Liver (tissue), 9 donors: ENCODE results near the gene CPNE8. TPM values are rescaled to one million over a fixed set of nuclear protein-coding genes. Genes with fewer than 3 reads are reported as not detected.

Experiments used
- DNase-seq: peaks from one replicate; pipeline ENCODE4 v3.0.0-alpha.2; 2017; ENCODE audit warnings: low spot score
- H3K27ac ChIP-seq, 2 donors: one replicate each; pipeline ENCODE4 v1.7.0; 2013; ENCODE audit warnings: inconsistent platforms in 2 of 2, low read length in 2 of 2, control low read depth in 1 of 2, low read depth in 1 of 2, mild to moderate bottlenecking in 1 of 2
- H3K27me3 ChIP-seq, 4 donors: one replicate each; pipeline versions ENCODE4 v1.6.1 to v1.7.0; 2013; ENCODE audit warnings: low read length in 3 of 4, inconsistent platforms in 1 of 4, mild to moderate bottlenecking in 1 of 4, moderate library complexity in 1 of 4; ENCODE audit not compliant: control insufficient read depth in 4 of 4, insufficient read depth in 4 of 4
- H3K36me3 ChIP-seq, 4 donors: one replicate each; pipeline versions ENCODE4 v1.6.1 to v1.7.0; 2013; ENCODE audit warnings: low read length in 3 of 4, mild to moderate bottlenecking in 3 of 4, low read depth in 1 of 4, moderate library complexity in 1 of 4; ENCODE audit not compliant: control insufficient read depth in 4 of 4, insufficient read depth in 3 of 4
- H3K4me1 ChIP-seq, 4 donors: one replicate each; pipeline versions ENCODE4 v1.6.1 to v1.7.0; 2013; ENCODE audit warnings: low read length in 3 of 4, mild to moderate bottlenecking in 3 of 4, moderate library complexity in 1 of 4; ENCODE audit not compliant: control insufficient read depth in 4 of 4, insufficient read depth in 4 of 4
- H3K4me3 ChIP-seq, 3 donors: one replicate each; pipeline versions ENCODE4 v1.6.1 to v1.7.0; 2013; ENCODE audit warnings: low read length in 3 of 3, control low read depth in 1 of 3, low read depth in 1 of 3, mild to moderate bottlenecking in 1 of 3
- H3K9ac ChIP-seq, 2 donors: one replicate each; pipeline ENCODE4 v1.7.0; 2013; ENCODE audit warnings: low read length in 2 of 2, mild to moderate bottlenecking in 2 of 2, moderate library complexity in 2 of 2, control low read depth in 1 of 2, low read depth in 1 of 2
- H3K9me3 ChIP-seq, 4 donors: one replicate each; pipeline versions ENCODE4 v1.6.1 to v1.7.0; 2013; ENCODE audit warnings: low read length in 3 of 4; ENCODE audit not compliant: control insufficient read depth in 4 of 4
- CTCF ChIP-seq: fragments of 150-350 bp; IDR thresholded peaks from 2 replicates; pipeline ENCODE4 v1.5.1; 2017; ENCODE audit warnings: improper control_type of control experiment, low read depth, low read length; ENCODE audit not compliant: missing input control
- EGR1 ChIP-seq, 2 donors: IDR thresholded peaks; 2 replicates each; pipeline ENCODE4 v1.6.1; 2016 to 2018; ENCODE audit warnings: antibody characterized with exemption in 2 of 2, low read depth in 2 of 2
- FOXA1 ChIP-seq: IDR thresholded peaks from 2 replicates; pipeline ENCODE4 v1.6.1; 2016; ENCODE audit warnings: antibody characterized with exemption
- FOXA2 ChIP-seq: IDR thresholded peaks from 2 replicates; pipeline ENCODE4 v1.6.1; 2016; ENCODE audit warnings: antibody characterized with exemption
- GABPA ChIP-seq, 2 donors: IDR thresholded peaks in 1 of 2; conservative IDR thresholded peaks in 1 of 2; 2 replicates each; pipeline ENCODE4 v1.6.1; 2016; ENCODE audit warnings: antibody characterized with exemption in 2 of 2, mild to moderate bottlenecking in 1 of 2, moderate library complexity in 1 of 2
- HNF4A ChIP-seq, 2 donors: conservative IDR thresholded peaks; 2 replicates each; pipeline ENCODE4 v1.6.1; 2016; ENCODE audit warnings: antibody characterized with exemption in 2 of 2, mild to moderate bottlenecking in 2 of 2
- HNF4G ChIP-seq: IDR thresholded peaks from 2 replicates; pipeline ENCODE4 v1.6.1; 2016; ENCODE audit warnings: antibody characterized with exemption
- JUND ChIP-seq, 2 donors: IDR thresholded peaks; 2 replicates each; pipeline ENCODE4 v1.6.1; 2016; ENCODE audit warnings: antibody characterized with exemption in 2 of 2
- MAX ChIP-seq: IDR thresholded peaks from 2 replicates; pipeline ENCODE4 v1.6.1; 2016; ENCODE audit warnings: antibody characterized with exemption
- NR2F2 ChIP-seq: IDR thresholded peaks from 2 replicates; pipeline ENCODE4 v1.6.1; 2016; ENCODE audit warnings: antibody characterized with exemption
- RAD21 ChIP-seq, 2 donors: IDR thresholded peaks; 2 replicates each; pipeline ENCODE4 v1.6.1; 2016; ENCODE audit warnings: antibody characterized with exemption in 2 of 2, mild to moderate bottlenecking in 2 of 2
- RXRA ChIP-seq, 2 donors: IDR thresholded peaks; 2 replicates each; pipeline ENCODE4 v1.6.1; 2017 to 2018; ENCODE audit warnings: antibody characterized with exemption in 2 of 2, mild to moderate bottlenecking in 1 of 2
- SP1 ChIP-seq: IDR thresholded peaks from 2 replicates; pipeline ENCODE4 v1.6.1; 2018; ENCODE audit warnings: antibody characterized with exemption, mild to moderate bottlenecking
- TAF1 ChIP-seq: conservative IDR thresholded peaks from 2 replicates; pipeline ENCODE4 v1.6.1; 2016; ENCODE audit warnings: antibody characterized with exemption, mild to moderate bottlenecking
- YY1 ChIP-seq: IDR thresholded peaks from 2 replicates; pipeline ENCODE4 v1.6.1; 2016; ENCODE audit warnings: antibody characterized with exemption, mild to moderate bottlenecking
- WGBS: extraction: QIAGEN DNeasy Blood & Tissue Kit; methylation state at CpG from one replicate; pipeline ENCODE4 v1.1.7; 2013; 5-methylcytosine and 5-hydroxymethylcytosine counted together
- polyA plus RNA-seq, 2 donors: library from polyadenylated mRNA; stranded (reverse) in 1 of 2; unstranded in 1 of 2; fragments of 200-250 nt in 1 of 2; fragments of >200 nt in 1 of 2; fragmentation: Nextera tagmentation in 1 of 2; extraction: Ambion mirVana in 1 of 2; gene quantifications; one replicate each; pipeline versions ENCODE4 v1.2.1 to v1.2.3, GENCODE V29; 2013 to 2015
- total RNA-seq, 2 donors: library from RNA; depleted of rRNA; stranded (reverse); fragments of >200 nt; gene quantifications; one replicate each; pipeline ENCODE4 v1.2.3, GENCODE V29; 2014
- TF ChIP-seq, protein P1 (sequence below): IDR thresholded peaks from 2 replicates; pipeline ENCODE4 v1.6.1; 2016; ENCODE audit warnings: antibody characterized with exemption
- TF ChIP-seq, protein P2 (sequence below): IDR thresholded peaks from 2 replicates; pipeline ENCODE4 v1.6.1; 2016; ENCODE audit warnings: antibody characterized with exemption
- TF ChIP-seq, protein P3 (sequence below): IDR thresholded peaks from 2 replicates; pipeline ENCODE4 v1.6.1; 2016; ENCODE audit warnings: antibody characterized with exemption, mild to moderate bottlenecking
- donor health status: healthy.
- donor health status: healthy.
- donor health status: healthy.
- donor health status: healthy.
- donor health status: healthy.

The CPNE8 gene
- total and polyA plus RNA-seq, 4 donors = 4.2 to 27.4 (median 10.9) TPM

- H3K27me3 ChIP-seq = no peaks in the 10 kb centered on the region
- TF ChIP-seq CTCF (no peak), HNF4G (no peak), YY1 (no peak), JUND (IDR thresholded peaks at IDR 0.05) (no peak), SP1 (no peak), HNF4A (conservative IDR thresholded peaks at IDR 0.05) (no peak), EGR1 (IDR thresholded peaks at IDR 0.05; ENCODE audit: low read depth in 2 of 2) (no peak), FOXA2 (no peak), NR2F2 (no peak), FOXA1 (no peak), MAX (no peak), RAD21 (IDR thresholded peaks at IDR 0.05) (no peak), GABPA (IDR thresholded peaks at IDR 0.05 in 1 of 2, conservative IDR thresholded peaks at IDR 0.05 in 1 of 2) (no peak), RXRA (IDR thresholded peaks at IDR 0.05) (no peak), TAF1 (no peak)
- TF ChIP-seq, protein P1, sequence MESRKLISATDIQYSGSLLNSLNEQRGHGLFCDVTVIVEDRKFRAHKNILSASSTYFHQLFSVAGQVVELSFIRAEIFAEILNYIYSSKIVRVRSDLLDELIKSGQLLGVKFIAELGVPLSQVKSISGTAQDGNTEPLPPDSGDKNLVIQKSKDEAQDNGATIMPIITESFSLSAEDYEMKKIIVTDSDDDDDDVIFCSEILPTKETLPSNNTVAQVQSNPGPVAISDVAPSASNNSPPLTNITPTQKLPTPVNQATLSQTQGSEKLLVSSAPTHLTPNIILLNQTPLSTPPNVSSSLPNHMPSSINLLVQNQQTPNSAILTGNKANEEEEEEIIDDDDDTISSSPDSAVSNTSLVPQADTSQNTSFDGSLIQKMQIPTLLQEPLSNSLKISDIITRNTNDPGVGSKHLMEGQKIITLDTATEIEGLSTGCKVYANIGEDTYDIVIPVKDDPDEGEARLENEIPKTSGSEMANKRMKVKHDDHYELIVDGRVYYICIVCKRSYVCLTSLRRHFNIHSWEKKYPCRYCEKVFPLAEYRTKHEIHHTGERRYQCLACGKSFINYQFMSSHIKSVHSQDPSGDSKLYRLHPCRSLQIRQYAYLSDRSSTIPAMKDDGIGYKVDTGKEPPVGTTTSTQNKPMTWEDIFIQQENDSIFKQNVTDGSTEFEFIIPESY = no peak
- TF ChIP-seq, protein P2, sequence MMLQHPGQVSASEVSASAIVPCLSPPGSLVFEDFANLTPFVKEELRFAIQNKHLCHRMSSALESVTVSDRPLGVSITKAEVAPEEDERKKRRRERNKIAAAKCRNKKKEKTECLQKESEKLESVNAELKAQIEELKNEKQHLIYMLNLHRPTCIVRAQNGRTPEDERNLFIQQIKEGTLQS = no peak
- TF ChIP-seq, protein P3, sequence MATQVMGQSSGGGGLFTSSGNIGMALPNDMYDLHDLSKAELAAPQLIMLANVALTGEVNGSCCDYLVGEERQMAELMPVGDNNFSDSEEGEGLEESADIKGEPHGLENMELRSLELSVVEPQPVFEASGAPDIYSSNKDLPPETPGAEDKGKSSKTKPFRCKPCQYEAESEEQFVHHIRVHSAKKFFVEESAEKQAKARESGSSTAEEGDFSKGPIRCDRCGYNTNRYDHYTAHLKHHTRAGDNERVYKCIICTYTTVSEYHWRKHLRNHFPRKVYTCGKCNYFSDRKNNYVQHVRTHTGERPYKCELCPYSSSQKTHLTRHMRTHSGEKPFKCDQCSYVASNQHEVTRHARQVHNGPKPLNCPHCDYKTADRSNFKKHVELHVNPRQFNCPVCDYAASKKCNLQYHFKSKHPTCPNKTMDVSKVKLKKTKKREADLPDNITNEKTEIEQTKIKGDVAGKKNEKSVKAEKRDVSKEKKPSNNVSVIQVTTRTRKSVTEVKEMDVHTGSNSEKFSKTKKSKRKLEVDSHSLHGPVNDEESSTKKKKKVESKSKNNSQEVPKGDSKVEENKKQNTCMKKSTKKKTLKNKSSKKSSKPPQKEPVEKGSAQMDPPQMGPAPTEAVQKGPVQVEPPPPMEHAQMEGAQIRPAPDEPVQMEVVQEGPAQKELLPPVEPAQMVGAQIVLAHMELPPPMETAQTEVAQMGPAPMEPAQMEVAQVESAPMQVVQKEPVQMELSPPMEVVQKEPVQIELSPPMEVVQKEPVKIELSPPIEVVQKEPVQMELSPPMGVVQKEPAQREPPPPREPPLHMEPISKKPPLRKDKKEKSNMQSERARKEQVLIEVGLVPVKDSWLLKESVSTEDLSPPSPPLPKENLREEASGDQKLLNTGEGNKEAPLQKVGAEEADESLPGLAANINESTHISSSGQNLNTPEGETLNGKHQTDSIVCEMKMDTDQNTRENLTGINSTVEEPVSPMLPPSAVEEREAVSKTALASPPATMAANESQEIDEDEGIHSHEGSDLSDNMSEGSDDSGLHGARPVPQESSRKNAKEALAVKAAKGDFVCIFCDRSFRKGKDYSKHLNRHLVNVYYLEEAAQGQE = no peak
- H3K9me3 ChIP-seq = peaks cover 0 to 5% (median 1%) of the 10 kb centered on the region in 4 donors
- no peaks in the 10 kb centered on the region for H3K4me1 ChIP-seq
- H3K36me3 ChIP-seq = no peaks in the 10 kb centered on the region
- no peak overlapping the region for H3K27ac ChIP-seq
- WGBS = 72% methylated on average over 1 of the region's 1 CpG
- no peak overlapping the region for H3K9ac ChIP-seq
- DNase-seq = no peak
- H3K4me3 ChIP-seq = no peak overlapping the region
Observed at GRCh38 chr12:38607295-38607694, 298.1 kb downstream of the CPNE8 start.
